WTC11 (cell line): Measurements from ENCODE around the gene PIK3R1. TPM values are rescaled to one million over a fixed set of nuclear protein-coding genes. Genes with fewer than 3 reads are reported as not detected.

Experiments used
- ATAC-seq: fragments of 200-7000 bp; cut with Tn5 transposase; 2 replicates; pipeline ENCODE4 v1.10.0; 2021; ENCODE audit warnings: mild to moderate bottlenecking, moderate library complexity
- CTCF ChIA-PET: fragments of 300-600 bp; sonication (Branson Sonifier 250); formaldehyde crosslinking; loops from one replicate; lab custom pipeline; 2021; ENCODE audit warnings: antibody characterized with exemption; lab: Charles Lee
- POLR2A ChIA-PET: fragments of 350-600 bp; sonication (Branson Sonifier 250); formaldehyde crosslinking; loops from one replicate; lab custom pipeline; 2021; ENCODE audit warnings: antibody characterized with exemption; lab: Charles Lee
- DNase-seq: peaks from one replicate; pipeline ENCODE4 v3.0.0; 2021; ENCODE audit warnings: low spot score
- H3K27ac Mint-ChIP-seq: 2 replicates; pipeline ENCODE4 v1.8.0; 2021; ENCODE audit warnings: mixed read lengths
- H3K27me3 Mint-ChIP-seq: 2 replicates; pipeline ENCODE4 v1.8.0; 2021; ENCODE audit warnings: low read depth, mild to moderate bottlenecking, moderate library complexity, mixed read lengths
- H3K36me3 Mint-ChIP-seq: 2 replicates; pipeline ENCODE4 v1.8.0; 2021; ENCODE audit warnings: mixed read lengths
- H3K4me1 Mint-ChIP-seq: 2 replicates; pipeline ENCODE4 v1.8.0; 2022; ENCODE audit warnings: mixed read lengths
- H3K4me3 Mint-ChIP-seq: 2 replicates; pipeline ENCODE4 v1.8.0; 2021; ENCODE audit warnings: mild to moderate bottlenecking, moderate library complexity, mixed read lengths
- H3K9me3 Mint-ChIP-seq: 2 replicates; pipeline ENCODE4 v1.8.0; 2021; ENCODE audit warnings: mixed read lengths
- CDX4 ChIP-seq: fragments of 250-450 bp; sonication (Bioruptor Pico); IDR thresholded peaks from 2 replicates; pipeline ENCODE4 v1.9.0; 2021; ENCODE audit warnings: moderate library complexity, mild to moderate bottlenecking, inconsistent platforms, borderline replicate concordance
- CREB1 ChIP-seq: sonication (generic); formaldehyde crosslinking; IDR thresholded peaks from 2 replicates; pipeline ENCODE4 v1.8.0; 2023; ENCODE audit warnings: mild to moderate bottlenecking, missing genetic modification reagents
- E2F5 ChIP-seq: sonication (generic); formaldehyde crosslinking; IDR thresholded peaks from 2 replicates; pipeline ENCODE4 v1.8.1; 2022; ENCODE audit warnings: mild to moderate bottlenecking, moderate library complexity, missing genetic modification reagents
- ESRRA ChIP-seq: sonication (generic); formaldehyde crosslinking; IDR thresholded peaks from 2 replicates; pipeline ENCODE4 v1.8.1; 2022; ENCODE audit warnings: mild to moderate bottlenecking, missing genetic modification reagents, borderline replicate concordance
- FOXJ3 ChIP-seq: sonication (generic); formaldehyde crosslinking; IDR thresholded peaks from 2 replicates; pipeline ENCODE4 v1.9.0; 2021; ENCODE audit warnings: missing genetic modification reagents, mild to moderate bottlenecking, borderline replicate concordance
- FOXP4 ChIP-seq: sonication (generic); formaldehyde crosslinking; IDR thresholded peaks from 2 replicates; pipeline ENCODE4 v1.8.0; 2022; ENCODE audit warnings: mild to moderate bottlenecking, missing genetic modification reagents
- GABPB1 ChIP-seq: sonication (generic); formaldehyde crosslinking; IDR thresholded peaks from 2 replicates; pipeline ENCODE4 v1.8.1; 2023; ENCODE audit warnings: mild to moderate bottlenecking, missing genetic modification reagents
- JAZF1 ChIP-seq: fragments of 250-450 bp; sonication (Bioruptor Pico); IDR thresholded peaks from 2 replicates; pipeline ENCODE4 v1.9.0; 2021; ENCODE audit warnings: moderate library complexity, mild to moderate bottlenecking, inconsistent platforms
- MXD4 ChIP-seq: fragments of 250-450 bp; sonication (Bioruptor Pico); IDR thresholded peaks from 2 replicates; pipeline ENCODE4 v1.8.0; 2021; ENCODE audit warnings: mild to moderate bottlenecking, moderate library complexity, borderline replicate concordance
- NR2C2 ChIP-seq: sonication (generic); formaldehyde crosslinking; IDR thresholded peaks from 2 replicates; pipeline ENCODE4 v1.8.0; 2022; ENCODE audit warnings: mild to moderate bottlenecking, missing genetic modification reagents
- PREB ChIP-seq: sonication (generic); formaldehyde crosslinking; IDR thresholded peaks from 2 replicates; pipeline ENCODE4 v1.8.1; 2022; ENCODE audit warnings: mild to moderate bottlenecking, missing genetic modification reagents, moderate library complexity, borderline replicate concordance
- SMAD4 ChIP-seq: sonication (generic); formaldehyde crosslinking; IDR thresholded peaks from 2 replicates; pipeline ENCODE4 v1.8.0; 2022; ENCODE audit warnings: mild to moderate bottlenecking, missing genetic modification reagents
- TCF7 ChIP-seq: sonication (generic); formaldehyde crosslinking; IDR thresholded peaks from 2 replicates; pipeline ENCODE4 v1.8.0; 2022; ENCODE audit warnings: mild to moderate bottlenecking, low read depth, missing genetic modification reagents, moderate library complexity
- TEAD1 ChIP-seq: sonication (generic); formaldehyde crosslinking; IDR thresholded peaks from 2 replicates; pipeline ENCODE4 v1.8.0; 2022; ENCODE audit warnings: mild to moderate bottlenecking, missing genetic modification reagents
- TEAD4 ChIP-seq: sonication (generic); formaldehyde crosslinking; IDR thresholded peaks from 2 replicates; pipeline ENCODE4 v1.8.0; 2022; ENCODE audit warnings: mild to moderate bottlenecking, missing genetic modification reagents
- USF2 ChIP-seq: sonication (generic); formaldehyde crosslinking; IDR thresholded peaks from 2 replicates; pipeline ENCODE4 v1.8.1; 2023; ENCODE audit warnings: mild to moderate bottlenecking, missing genetic modification reagents, moderate library complexity
- ZNF263 ChIP-seq: sonication (generic); formaldehyde crosslinking; IDR thresholded peaks from 2 replicates; pipeline ENCODE4 v1.8.1; 2022; ENCODE audit warnings: low read depth, mild to moderate bottlenecking, moderate library complexity, missing genetic modification reagents
- ZNF423 ChIP-seq: fragments of 250-450 bp; sonication (Bioruptor Pico); IDR thresholded peaks from 2 replicates; pipeline ENCODE4 v2.1.2; 2022; ENCODE audit warnings: mild to moderate bottlenecking, moderate library complexity
- total RNA-seq: library from RNA; stranded (reverse); gene quantifications from 3 replicates; pipeline ENCODE4 v1.2.3, GENCODE V29; 2021

PIK3R1 gene
- total RNA-seq, 1 experiment from 2014 or later, result 11.3 TPM

- H3K27ac Mint-ChIP-seq, result no peak overlapping the region
- no peaks in the 10 kb centered on the region for H3K36me3 Mint-ChIP-seq
- POLR2A ChIA-PET, result no interaction called here
- ATAC-seq (no peak), DNase-seq (no peak)
- H3K4me1 Mint-ChIP-seq, result peaks cover 24% of the 10 kb centered on the region
- no peak overlapping the region for H3K4me3 Mint-ChIP-seq
- no peaks in the 10 kb centered on the region for H3K9me3 Mint-ChIP-seq
- no peaks in the 10 kb centered on the region for H3K27me3 Mint-ChIP-seq
- CTCF ChIA-PET, result no interaction called here
- TF ChIP-seq CREB1 (no peak), GABPB1 (peak; percentile 88)
These were observed 23.9 kb downstream of the PIK3R1 start for GRCh38 chr5:68239487-68239886.

GRCh38 chr5:68240202-68240601 is 24.6 kb downstream of the PIK3R1 start:
- Mint-ChIP-seq H3K36me3 (no peaks in the 10 kb centered on the region), H3K27me3 (no peaks in the 10 kb centered on the region), H3K27ac (no peak overlapping the region), H3K4me1 (peaks cover 27% of the 10 kb centered on the region), H3K9me3 (no peaks in the 10 kb centered on the region), H3K4me3 (no peak overlapping the region)
- no peak for TF ChIP-seq ZNF263 (CRISPR knock-in tag)
- no peak for TF ChIP-seq ESRRA (CRISPR knock-in tag)
- no peak for TF ChIP-seq SMAD4 (CRISPR knock-in tag)
- TF ChIP-seq PREB (CRISPR knock-in tag), result no peak
- no peak for TF ChIP-seq E2F5 (CRISPR knock-in tag)
- TF ChIP-seq TEAD4, result no peak
- no peak for TF ChIP-seq JAZF1 (CRISPR knock-in tag)
- TF ChIP-seq TEAD1 (CRISPR knock-in tag), result no peak
- TF ChIP-seq FOXJ3, result no peak
- TF ChIP-seq FOXP4, result no peak
- no peak for TF ChIP-seq MXD4 (CRISPR knock-in tag)
- TF ChIP-seq TCF7, result no peak
- ChIA-PET POLR2A (no interaction called here), CTCF (no interaction called here)
- no peak for ATAC-seq
- DNase-seq, result no peak

- DNase-seq, result no peak
- CTCF ChIA-PET, result no interaction called here
- no peaks in the 10 kb centered on the region for H3K27me3 Mint-ChIP-seq
- no peak overlapping the region for H3K27ac Mint-ChIP-seq
- no peak for TF ChIP-seq CDX4 (CRISPR knock-in tag)
- TF ChIP-seq ZNF423, result no peak
- no peak for TF ChIP-seq USF2 (CRISPR knock-in tag)
- no peak for TF ChIP-seq NR2C2 (CRISPR knock-in tag)
- peaks cover 30% of the 10 kb centered on the region for H3K4me1 Mint-ChIP-seq
- H3K9me3 Mint-ChIP-seq, result no peaks in the 10 kb centered on the region
- POLR2A ChIA-PET, result no interaction called here
- no peak for ATAC-seq
- no peak overlapping the region for H3K4me3 Mint-ChIP-seq
- H3K36me3 Mint-ChIP-seq, result no peaks in the 10 kb centered on the region
These were observed 25.2 kb downstream of the PIK3R1 start for GRCh38 chr5:68240771-68241170.
